K562 (cell line): Measurements from ENCODE around the gene SMAD3. TPM values are rescaled to one million over a fixed set of nuclear protein-coding genes. Genes with fewer than 3 reads are reported as not detected.

Experiments
- ARID2 ChIP-seq: fragments of 450-650 bp; IDR thresholded peaks from 2 replicates; pipeline ENCODE4 v1.6.1; 2017; ENCODE audit warnings: antibody characterized with exemption, mild to moderate bottlenecking
- CBX3 ChIP-seq, 2 experiments: IDR thresholded peaks; 1 replicate in 1 of 2; 2 replicates in 1 of 2; pipeline ENCODE4 v1.6.1; 2012; ENCODE audit warnings: inconsistent platforms in 2 of 2, low read length in 2 of 2, borderline replicate concordance in 1 of 2, control low read depth in 1 of 2
- CREB1 ChIP-seq, 2 experiments: sonication (generic) in 1 of 2; formaldehyde crosslinking in 1 of 2; IDR thresholded peaks; 2 replicates each; pipeline versions ENCODE4 v1.6.1 to v1.8.0; 2012 to 2022; ENCODE audit warnings: inconsistent platforms in 1 of 2, mild to moderate bottlenecking in 1 of 2, missing genetic modification reagents in 1 of 2, moderate library complexity in 1 of 2
- JUND ChIP-seq, 2 experiments: IDR thresholded peaks; 2 replicates in 1 of 2; 3 replicates in 1 of 2; pipeline ENCODE4 v1.6.1; 2011; ENCODE audit warnings: borderline replicate concordance in 2 of 2, low read depth in 2 of 2, low read length in 2 of 2, improper control_type of control experiment in 1 of 2, missing biosample characterization in 1 of 2, missing genetic modification characterization in 1 of 2, missing genetic modification reagents in 1 of 2
- RCOR1 ChIP-seq, 2 experiments: IDR thresholded peaks; 2 replicates each; pipeline ENCODE4 v1.6.1; 2012; ENCODE audit warnings: low read depth in 2 of 2, low read length in 2 of 2, borderline replicate concordance in 1 of 2, improper control_type of control experiment in 1 of 2
- SMAD1 ChIP-seq: fragments of 150-350 bp; IDR thresholded peaks from 2 replicates; pipeline ENCODE4 v1.6.1; 2014; ENCODE audit warnings: low read length, low read depth; ENCODE audit not compliant: partially characterized antibody
- TBP ChIP-seq: optimal IDR thresholded peaks from 2 replicates; pipeline ENCODE3; 2011; ENCODE audit warnings: low read depth, low read length, improper control_type of control experiment
- polyA plus RNA-seq, 8 experiments: library from polyadenylated mRNA; depleted of rRNA in 4 of 8; stranded (reverse) in 5 of 8; unstranded in 3 of 8; fragments of >200 nt; fragmentation: Nextera tagmentation in 2 of 8; fragmentation: Illumina TruSeq in 1 of 8; extraction: Ambion mirVana in 2 of 8; extraction: Trizol in 1 of 8; gene quantifications; 2 replicates each; pipeline versions ENCODE4 v1.2.1 to v1.2.3, GENCODE V29; 2011 to 2014; ENCODE audit warnings: inconsistent platforms in 1 of 8, missing spikeins in 1 of 8
- total RNA-seq, 7 experiments: library from RNA; depleted of rRNA in 6 of 7; stranded (reverse); fragments of >200 nt in 6 of 7; fragmentation: Illumina TruSeq in 2 of 7; extraction: Trizol in 2 of 7; gene quantifications; 2 replicates each; pipeline versions ENCODE4 v1.2.1 to v1.2.3, GENCODE V29; 2011 to 2021; ENCODE audit warnings: low replicate concordance in 1 of 7
- TF ChIP-seq, protein P1 (sequence below): fragments of 250-450 bp; sonication (Bioruptor Pico); IDR thresholded peaks from 2 replicates; pipeline ENCODE4 v1.5.0; 2021; ENCODE audit warnings: mild to moderate bottlenecking, moderate library complexity
- TF ChIP-seq, protein P2 (sequence below): fragments of 450-650 bp; IDR thresholded peaks from 2 replicates; pipeline ENCODE4 v1.6.1; 2017; ENCODE audit warnings: antibody characterized with exemption, mild to moderate bottlenecking
- TF ChIP-seq, protein P3 (sequence below): sonication (generic); formaldehyde crosslinking; IDR thresholded peaks from 2 replicates; pipeline ENCODE4 v1.8.1; 2022; ENCODE audit warnings: missing genetic modification reagents
- TF ChIP-seq, protein P4 (sequence below): fragments of 450-650 bp; IDR thresholded peaks from 2 replicates; pipeline ENCODE4 v1.7.1; 2018; ENCODE audit warnings: mild to moderate bottlenecking, low read depth; ENCODE audit not compliant: partially characterized antibody

Gene SMAD3
- total and polyA plus RNA-seq, 9 of the 15 experiments (the other 6 are each of a cell fraction or from before 2014, with no cell fraction given) = 4.3 to 39.2 (median 11.1) TPM

DNA sequence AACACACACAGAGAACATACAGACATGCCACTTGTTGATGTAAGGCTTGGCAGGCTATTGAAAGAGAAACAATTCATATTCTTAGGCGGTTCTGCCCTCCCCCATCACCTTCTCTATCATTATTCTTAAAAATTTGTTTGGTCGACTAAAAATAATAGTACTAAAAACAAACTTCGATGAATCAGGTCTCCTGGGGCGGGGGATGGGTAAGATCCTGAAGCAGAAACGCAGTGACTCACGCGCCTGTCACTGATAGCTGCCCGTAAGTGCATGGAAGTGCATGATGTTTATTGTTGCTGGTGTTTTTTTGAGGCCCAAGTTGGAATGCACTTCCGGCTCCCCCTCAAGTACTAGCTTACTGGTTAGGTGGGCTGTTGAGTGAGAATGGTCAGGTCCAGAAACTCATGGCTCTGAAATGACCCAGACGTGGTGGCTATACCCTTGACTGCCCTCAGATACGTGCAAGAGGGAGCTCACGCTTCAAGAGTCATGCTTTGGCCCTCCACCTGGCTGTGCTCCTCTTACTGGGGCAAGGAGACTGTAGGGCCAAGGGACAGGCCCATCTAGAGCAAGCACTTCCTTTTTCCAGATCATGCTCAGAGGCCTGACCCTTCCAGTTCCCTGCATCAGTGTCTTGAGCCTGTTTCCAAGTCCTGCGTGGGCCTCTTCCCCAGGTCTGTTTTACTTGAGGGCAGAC is 10.9 kb downstream of the SMAD3 start (continued):
- TF ChIP-seq JUND (IDR thresholded peaks at IDR 0.05; ENCODE audit: borderline replicate concordance, low read depth, low read length) (peak; percentile 97), JUND (tag; IDR thresholded peaks at IDR 0.05; ENCODE audit: borderline replicate concordance, low read depth, low read length) (peak; percentile 94), SMAD1 (no peak), TBP (no peak), CBX3 (IDR thresholded peaks at IDR 0.05; ENCODE audit: borderline replicate concordance in 1 of 2, low read length in 2 of 2) (peak in 1 of 2 experiments; percentile 74; a peak in 2 of 3 replicates), RCOR1 (IDR thresholded peaks at IDR 0.05; ENCODE audit: borderline replicate concordance in 1 of 2, low read depth in 2 of 2, low read length in 2 of 2) (peak in 1 of 2 experiments; percentile 73; a peak in 2 of 4 replicates), ARID2 (no peak), CREB1 (IDR thresholded peaks at IDR 0.05) (no peak; the same call in 1 of the 2 replicates), CREB1 (CRISPR knock-in tag; IDR thresholded peaks at IDR 0.05) (0 out of 2 replicates have a peak, but pooled peaks have one; percentile 39)
- TF ChIP-seq, protein P1, sequence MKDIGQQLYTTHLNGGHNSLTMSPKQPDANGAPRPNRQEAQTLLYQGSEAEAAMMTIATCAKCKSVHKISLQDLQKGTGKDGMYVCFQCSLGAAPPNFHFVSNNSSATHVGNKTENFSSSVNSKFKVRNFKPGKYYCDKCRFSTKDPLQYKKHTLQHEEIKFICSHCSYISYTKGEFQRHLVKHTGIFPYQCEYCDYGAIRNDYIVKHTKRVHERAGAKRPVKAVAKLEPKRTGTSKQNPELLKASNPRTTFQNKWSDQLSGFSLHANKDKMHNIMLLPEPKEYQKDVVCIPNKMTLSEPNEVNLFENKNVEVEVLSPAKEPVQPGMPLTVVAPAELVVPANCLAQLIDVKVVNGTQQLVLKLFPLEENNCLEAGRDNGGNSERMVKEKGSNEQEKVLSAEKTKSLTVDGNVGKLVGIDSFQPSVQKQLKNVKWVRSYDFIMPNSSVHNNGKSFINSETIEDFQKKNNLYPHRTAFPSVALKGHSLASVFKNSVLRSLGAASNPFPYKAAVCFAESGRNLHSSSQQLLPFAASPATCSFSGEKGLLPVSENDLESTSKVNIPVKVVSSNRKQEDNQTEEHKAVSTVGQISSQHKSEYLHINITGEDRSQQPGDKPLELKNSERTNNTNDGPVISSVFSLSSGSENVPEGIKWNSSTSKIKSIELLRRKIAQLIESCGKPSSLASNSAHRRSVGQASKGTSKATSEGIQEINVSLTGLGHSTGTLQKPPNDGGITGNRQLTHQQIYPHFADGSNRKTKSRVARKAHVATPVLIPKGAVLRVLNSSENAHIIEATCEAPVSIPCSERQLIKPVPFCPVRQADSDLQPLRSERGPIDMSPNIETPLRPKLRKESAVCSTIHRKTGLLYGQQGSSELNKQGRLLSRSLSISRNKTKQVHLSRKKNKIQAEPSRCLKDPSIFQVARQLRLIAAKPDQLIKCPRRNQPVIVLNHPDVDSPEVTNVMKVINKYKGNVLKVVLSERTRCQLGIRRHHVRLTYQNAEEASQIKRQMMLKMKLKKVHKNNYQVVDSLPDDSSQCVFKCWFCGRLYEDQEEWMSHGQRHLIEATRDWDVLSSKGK (CRISPR knock-in tag) = no peak
- TF ChIP-seq, protein P2, sequence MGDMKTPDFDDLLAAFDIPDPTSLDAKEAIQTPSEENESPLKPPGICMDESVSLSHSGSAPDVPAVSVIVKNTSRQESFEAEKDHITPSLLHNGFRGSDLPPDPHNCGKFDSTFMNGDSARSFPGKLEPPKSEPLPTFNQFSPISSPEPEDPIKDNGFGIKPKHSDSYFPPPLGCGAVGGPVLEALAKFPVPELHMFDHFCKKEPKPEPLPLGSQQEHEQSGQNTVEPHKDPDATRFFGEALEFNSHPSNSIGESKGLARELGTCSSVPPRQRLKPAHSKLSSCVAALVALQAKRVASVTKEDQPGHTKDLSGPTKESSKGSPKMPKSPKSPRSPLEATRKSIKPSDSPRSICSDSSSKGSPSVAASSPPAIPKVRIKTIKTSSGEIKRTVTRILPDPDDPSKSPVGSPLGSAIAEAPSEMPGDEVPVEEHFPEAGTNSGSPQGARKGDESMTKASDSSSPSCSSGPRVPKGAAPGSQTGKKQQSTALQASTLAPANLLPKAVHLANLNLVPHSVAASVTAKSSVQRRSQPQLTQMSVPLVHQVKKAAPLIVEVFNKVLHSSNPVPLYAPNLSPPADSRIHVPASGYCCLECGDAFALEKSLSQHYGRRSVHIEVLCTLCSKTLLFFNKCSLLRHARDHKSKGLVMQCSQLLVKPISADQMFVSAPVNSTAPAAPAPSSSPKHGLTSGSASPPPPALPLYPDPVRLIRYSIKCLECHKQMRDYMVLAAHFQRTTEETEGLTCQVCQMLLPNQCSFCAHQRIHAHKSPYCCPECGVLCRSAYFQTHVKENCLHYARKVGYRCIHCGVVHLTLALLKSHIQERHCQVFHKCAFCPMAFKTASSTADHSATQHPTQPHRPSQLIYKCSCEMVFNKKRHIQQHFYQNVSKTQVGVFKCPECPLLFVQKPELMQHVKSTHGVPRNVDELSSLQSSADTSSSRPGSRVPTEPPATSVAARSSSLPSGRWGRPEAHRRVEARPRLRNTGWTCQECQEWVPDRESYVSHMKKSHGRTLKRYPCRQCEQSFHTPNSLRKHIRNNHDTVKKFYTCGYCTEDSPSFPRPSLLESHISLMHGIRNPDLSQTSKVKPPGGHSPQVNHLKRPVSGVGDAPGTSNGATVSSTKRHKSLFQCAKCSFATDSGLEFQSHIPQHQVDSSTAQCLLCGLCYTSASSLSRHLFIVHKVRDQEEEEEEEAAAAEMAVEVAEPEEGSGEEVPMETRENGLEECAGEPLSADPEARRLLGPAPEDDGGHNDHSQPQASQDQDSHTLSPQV = peak; percentile 97
- TF ChIP-seq, protein P3, sequence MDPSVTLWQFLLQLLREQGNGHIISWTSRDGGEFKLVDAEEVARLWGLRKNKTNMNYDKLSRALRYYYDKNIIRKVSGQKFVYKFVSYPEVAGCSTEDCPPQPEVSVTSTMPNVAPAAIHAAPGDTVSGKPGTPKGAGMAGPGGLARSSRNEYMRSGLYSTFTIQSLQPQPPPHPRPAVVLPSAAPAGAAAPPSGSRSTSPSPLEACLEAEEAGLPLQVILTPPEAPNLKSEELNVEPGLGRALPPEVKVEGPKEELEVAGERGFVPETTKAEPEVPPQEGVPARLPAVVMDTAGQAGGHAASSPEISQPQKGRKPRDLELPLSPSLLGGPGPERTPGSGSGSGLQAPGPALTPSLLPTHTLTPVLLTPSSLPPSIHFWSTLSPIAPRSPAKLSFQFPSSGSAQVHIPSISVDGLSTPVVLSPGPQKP (CRISPR knock-in tag) = no peak
- TF ChIP-seq, protein P4, sequence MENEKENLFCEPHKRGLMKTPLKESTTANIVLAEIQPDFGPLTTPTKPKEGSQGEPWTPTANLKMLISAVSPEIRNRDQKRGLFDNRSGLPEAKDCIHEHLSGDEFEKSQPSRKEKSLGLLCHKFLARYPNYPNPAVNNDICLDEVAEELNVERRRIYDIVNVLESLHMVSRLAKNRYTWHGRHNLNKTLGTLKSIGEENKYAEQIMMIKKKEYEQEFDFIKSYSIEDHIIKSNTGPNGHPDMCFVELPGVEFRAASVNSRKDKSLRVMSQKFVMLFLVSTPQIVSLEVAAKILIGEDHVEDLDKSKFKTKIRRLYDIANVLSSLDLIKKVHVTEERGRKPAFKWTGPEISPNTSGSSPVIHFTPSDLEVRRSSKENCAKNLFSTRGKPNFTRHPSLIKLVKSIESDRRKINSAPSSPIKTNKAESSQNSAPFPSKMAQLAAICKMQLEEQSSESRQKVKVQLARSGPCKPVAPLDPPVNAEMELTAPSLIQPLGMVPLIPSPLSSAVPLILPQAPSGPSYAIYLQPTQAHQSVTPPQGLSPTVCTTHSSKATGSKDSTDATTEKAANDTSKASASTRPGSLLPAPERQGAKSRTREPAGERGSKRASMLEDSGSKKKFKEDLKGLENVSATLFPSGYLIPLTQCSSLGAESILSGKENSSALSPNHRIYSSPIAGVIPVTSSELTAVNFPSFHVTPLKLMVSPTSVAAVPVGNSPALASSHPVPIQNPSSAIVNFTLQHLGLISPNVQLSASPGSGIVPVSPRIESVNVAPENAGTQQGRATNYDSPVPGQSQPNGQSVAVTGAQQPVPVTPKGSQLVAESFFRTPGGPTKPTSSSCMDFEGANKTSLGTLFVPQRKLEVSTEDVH = no peak
